ENCODE results near the gene FAM107A.

Gene FAM107A

GRCh38 chr3:58540176-58540858 lies 36.9 kb downstream of the FAM107A start:
- Mint-ChIP-seq H3K4me1 (ENCODE audit: low read depth) (no peaks in the 10 kb centered on the region), H3K36me3 (no peaks in the 10 kb centered on the region), H3K27me3 (no peaks in the 10 kb centered on the region), H3K27ac (no peak overlapping the region), H3K9me3 (ENCODE audit: low read depth) (no peaks in the 10 kb centered on the region), H3K4me3 (no peak overlapping the region)

GRCh38 chr3:58539626-58540025 lies 37.6 kb downstream of the FAM107A start:
- Mint-ChIP-seq H3K27ac (no peak overlapping the region), H3K36me3 (no peaks in the 10 kb centered on the region), H3K27me3 (no peaks in the 10 kb centered on the region), H3K9me3 (ENCODE audit: low read depth) (no peaks in the 10 kb centered on the region), H3K4me3 (no peak overlapping the region), H3K4me1 (ENCODE audit: low read depth) (no peaks in the 10 kb centered on the region)

- Mint-ChIP-seq H3K4me3 (no peak overlapping the region), H3K27me3 (no peaks in the 10 kb centered on the region), H3K9me3 (ENCODE audit: low read depth) (no peaks in the 10 kb centered on the region), H3K27ac (no peak overlapping the region), H3K36me3 (no peaks in the 10 kb centered on the region), H3K4me1 (ENCODE audit: low read depth) (peaks cover 5% of the 10 kb centered on the region)
These were observed 39.5 kb downstream of the FAM107A start for GRCh38 chr3:58537412-58538301.

- Mint-ChIP-seq H3K27ac (no peak within 1 kb of the TSS), H3K27me3 (no peaks in the 10 kb centered on the region), H3K9me3 (ENCODE audit: low read depth) (no peaks in the 10 kb centered on the region), H3K4me1 (ENCODE audit: low read depth) (peaks cover 10% of the 10 kb centered on the region), H3K4me3 (no peak within 1 kb of the TSS), H3K36me3 (no peaks in the 10 kb centered on the region)
These were observed 40.4 kb downstream of the FAM107A start, which contains the start of gene ACOX2 for GRCh38 chr3:58536501-58537411. ACOX2 (minus strand) TSS chr3:58537190; CDS start chr3:58535106, 2,084 bp downstream.

- Mint-ChIP-seq H3K27me3 (no peaks in the 10 kb centered on the region), H3K27ac (no peak overlapping the region), H3K9me3 (ENCODE audit: low read depth) (no peaks in the 10 kb centered on the region), H3K4me3 (no peak overlapping the region), H3K4me1 (ENCODE audit: low read depth) (peaks cover 10% of the 10 kb centered on the region), H3K36me3 (no peaks in the 10 kb centered on the region)
These were observed 41.4 kb downstream of the FAM107A start for GRCh38 chr3:58535531-58536500.

GRCh38 chr3:58534592-58535494 lies 42.3 kb downstream of the FAM107A start:
- no peaks in the 10 kb centered on the region for H3K36me3 Mint-ChIP-seq
- no peaks in the 10 kb centered on the region for H3K27me3 Mint-ChIP-seq
- H3K9me3 Mint-ChIP-seq (ENCODE audit: low read depth): no peaks in the 10 kb centered on the region
- no peak overlapping the region for H3K27ac Mint-ChIP-seq
- H3K4me1 Mint-ChIP-seq (ENCODE audit: low read depth): peaks cover 10% of the 10 kb centered on the region
- no peak overlapping the region for H3K4me3 Mint-ChIP-seq

- no peaks in the 10 kb centered on the region for H3K36me3 Mint-ChIP-seq
- H3K4me1 Mint-ChIP-seq (ENCODE audit: low read depth): peaks cover 10% of the 10 kb centered on the region
- H3K4me3 Mint-ChIP-seq: no peak overlapping the region
- H3K9me3 Mint-ChIP-seq (ENCODE audit: low read depth): no peaks in the 10 kb centered on the region
- H3K27ac Mint-ChIP-seq: no peak overlapping the region
- H3K27me3 Mint-ChIP-seq: no peaks in the 10 kb centered on the region
These were observed 44.4 kb downstream of the FAM107A start for GRCh38 chr3:58532794-58533220.

GRCh38 chr3:58531956-58532355 lies 45.2 kb downstream of the FAM107A start:
- Mint-ChIP-seq H3K27ac (no peak overlapping the region), H3K9me3 (ENCODE audit: low read depth) (no peaks in the 10 kb centered on the region), H3K36me3 (no peaks in the 10 kb centered on the region), H3K4me1 (ENCODE audit: low read depth) (peaks cover 10% of the 10 kb centered on the region), H3K27me3 (no peaks in the 10 kb centered on the region), H3K4me3 (no peak overlapping the region)

- H3K4me3 Mint-ChIP-seq: no peak overlapping the region
- H3K4me1 Mint-ChIP-seq (ENCODE audit: low read depth): peaks cover 10% of the 10 kb centered on the region
- no peak overlapping the region for H3K27ac Mint-ChIP-seq
- no peaks in the 10 kb centered on the region for H3K9me3 Mint-ChIP-seq (ENCODE audit: low read depth)
- no peaks in the 10 kb centered on the region for H3K36me3 Mint-ChIP-seq
- no peaks in the 10 kb centered on the region for H3K27me3 Mint-ChIP-seq
These were observed 45.6 kb downstream of the FAM107A start for GRCh38 chr3:58531555-58531954.

- H3K27ac Mint-ChIP-seq: no peak overlapping the region
- H3K36me3 Mint-ChIP-seq: no peaks in the 10 kb centered on the region
- no peak overlapping the region for H3K4me3 Mint-ChIP-seq
- H3K4me1 Mint-ChIP-seq (ENCODE audit: low read depth): peaks cover 10% of the 10 kb centered on the region
- no peaks in the 10 kb centered on the region for H3K27me3 Mint-ChIP-seq
- H3K9me3 Mint-ChIP-seq (ENCODE audit: low read depth): no peaks in the 10 kb centered on the region
These were observed 46.8 kb downstream of the FAM107A start for GRCh38 chr3:58530354-58530865.

GRCh38 chr3:58529516-58530353 lies 47.5 kb downstream of the FAM107A start:
- no peaks in the 10 kb centered on the region for H3K9me3 Mint-ChIP-seq (ENCODE audit: low read depth)

GRCh38 chr3:58528629-58529028 lies 48.6 kb downstream of the FAM107A start:
- Mint-ChIP-seq H3K27ac (no peak overlapping the region), H3K9me3 (ENCODE audit: low read depth) (no peaks in the 10 kb centered on the region), H3K36me3 (no peaks in the 10 kb centered on the region), H3K27me3 (no peaks in the 10 kb centered on the region), H3K4me3 (no peak overlapping the region), H3K4me1 (ENCODE audit: low read depth) (peaks cover 10% of the 10 kb centered on the region)

More at GRCh38 chr3:58529516-58530353, 47.5 kb downstream of the FAM107A start:
- no peaks in the 10 kb centered on the region for H3K27me3 Mint-ChIP-seq
- H3K4me3 Mint-ChIP-seq: no peak overlapping the region
- no peak overlapping the region for H3K27ac Mint-ChIP-seq
- peaks cover 10% of the 10 kb centered on the region for H3K4me1 Mint-ChIP-seq (ENCODE audit: low read depth)
- H3K36me3 Mint-ChIP-seq: no peaks in the 10 kb centered on the region
